HG03159 (cell line): Measurements from ENCODE around the gene KLHL8.
A peak's percentile ranks its signal among the peaks of the same experiment; 100 is the strongest.
"Not testable (repeated sequence)": the region's sequence is repeated elsewhere in the genome, so short reads cannot be mapped to it uniquely, and the experiment has no call there.

ENCODE experiments used
- ATAC-seq: cut with Tn5 transposase; IDR thresholded peaks from one replicate; pipeline ENCODE4 v1.9.1; 2021; ENCODE audit warnings: mild to moderate bottlenecking, moderate library complexity; ENCODE audit not compliant: unreplicated experiment

Gene KLHL8

DNA sequence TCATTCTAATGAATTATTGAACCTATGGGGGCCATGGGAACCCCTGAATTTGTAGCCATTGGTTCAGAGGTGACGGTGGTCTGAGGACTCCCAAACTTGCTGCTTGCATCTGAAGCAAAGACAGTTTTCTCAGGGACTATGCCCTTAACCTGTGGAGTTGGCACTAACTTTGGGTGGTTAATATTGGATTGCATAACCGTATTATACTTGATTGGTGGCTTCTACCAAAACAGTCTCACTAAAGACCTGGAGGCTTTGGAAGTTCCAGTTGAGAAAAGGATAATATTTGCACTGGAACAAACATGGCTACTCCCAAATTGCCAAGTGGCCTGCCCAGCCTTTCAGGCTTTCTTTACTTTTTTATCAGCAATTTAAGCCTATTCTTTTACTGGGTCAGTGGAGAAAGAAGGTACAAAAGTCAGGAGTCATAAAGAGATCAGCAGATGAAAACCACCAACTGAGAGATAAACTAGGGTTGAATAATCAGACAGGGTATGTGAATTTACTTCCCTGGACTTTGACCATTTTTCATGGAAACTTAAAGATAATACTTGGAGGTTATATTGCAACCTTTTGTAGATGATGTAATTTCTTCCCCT lies 7.9 kb upstream of the KLHL8 start:
- no peak for ATAC-seq

DNA sequence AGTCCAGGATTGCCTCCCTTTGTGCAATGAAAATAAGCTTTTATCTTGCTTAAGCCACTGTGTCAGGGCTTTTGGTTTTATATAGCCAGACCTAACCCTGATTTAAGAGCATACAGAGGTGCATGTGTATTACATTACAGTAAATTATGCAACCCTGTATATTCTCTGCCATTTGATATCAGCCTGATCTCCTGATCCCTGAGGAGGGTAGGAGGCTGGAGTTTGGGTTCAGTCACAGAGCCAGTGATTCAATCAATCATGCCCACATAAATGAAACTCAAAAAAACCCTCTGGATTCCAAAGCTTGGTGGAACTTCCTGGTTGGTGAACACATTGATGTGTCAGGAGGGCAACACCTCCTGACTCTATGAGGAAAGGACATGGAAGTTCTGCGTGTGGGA lies 7.3 kb upstream of the KLHL8 start:
- ATAC-seq = no peak

DNA sequence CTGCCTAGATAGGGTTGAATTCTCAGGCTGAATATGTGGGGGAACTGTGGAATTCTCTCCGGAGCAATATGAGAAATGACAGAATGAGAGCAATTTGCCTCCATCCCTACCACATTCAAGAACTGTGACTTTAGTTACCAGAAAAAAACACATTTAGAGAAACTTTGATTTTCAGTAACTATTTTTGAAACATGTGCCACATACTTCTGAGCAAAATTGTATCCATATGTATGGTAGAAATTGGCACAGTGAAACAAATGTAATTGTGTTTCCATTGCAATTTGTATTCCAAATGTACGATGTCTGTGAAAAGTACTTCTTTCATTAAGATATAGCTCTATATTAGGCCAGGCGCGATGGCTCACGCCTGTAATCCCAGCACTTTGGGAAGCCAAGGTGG lies 5.5 kb upstream of the KLHL8 start:
- no peak for ATAC-seq

DNA sequence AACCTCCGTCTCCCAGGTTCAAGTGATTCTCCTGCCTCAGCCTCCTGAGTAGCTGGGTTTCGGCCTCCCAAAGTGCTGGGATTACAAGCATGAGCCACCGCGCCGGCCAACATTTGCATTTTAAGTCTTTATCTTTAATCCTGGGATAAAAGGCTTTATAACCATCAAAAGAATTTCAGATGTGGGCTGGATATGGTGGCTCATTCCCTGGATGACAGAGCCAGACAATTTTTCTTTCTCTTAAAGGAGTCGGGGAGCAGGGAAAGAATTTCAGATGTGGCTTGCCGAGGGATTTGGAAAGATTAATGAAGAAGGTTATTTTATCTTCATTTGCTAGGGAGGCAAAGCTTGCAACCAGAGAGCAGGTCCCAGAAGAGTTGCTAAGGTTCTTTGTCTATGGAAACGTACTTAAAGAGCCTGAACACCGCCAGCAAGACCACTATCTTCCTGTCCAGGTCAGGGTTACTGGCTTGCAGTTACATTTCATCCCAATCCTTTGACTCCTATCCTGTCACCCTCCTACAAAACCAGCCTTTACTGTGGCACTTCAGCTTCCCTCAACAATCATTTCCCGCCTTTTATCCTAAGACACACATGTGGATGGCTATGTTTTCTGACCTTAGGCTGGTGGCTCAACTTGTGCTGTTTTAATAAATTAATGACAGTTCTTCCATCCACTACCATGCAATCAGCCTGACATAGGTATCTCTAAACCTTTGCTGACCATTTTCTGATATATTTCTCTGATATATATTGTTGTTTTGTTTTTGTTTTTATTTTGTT lies 3.9 kb upstream of the KLHL8 start:
- ATAC-seq = no peak

DNA sequence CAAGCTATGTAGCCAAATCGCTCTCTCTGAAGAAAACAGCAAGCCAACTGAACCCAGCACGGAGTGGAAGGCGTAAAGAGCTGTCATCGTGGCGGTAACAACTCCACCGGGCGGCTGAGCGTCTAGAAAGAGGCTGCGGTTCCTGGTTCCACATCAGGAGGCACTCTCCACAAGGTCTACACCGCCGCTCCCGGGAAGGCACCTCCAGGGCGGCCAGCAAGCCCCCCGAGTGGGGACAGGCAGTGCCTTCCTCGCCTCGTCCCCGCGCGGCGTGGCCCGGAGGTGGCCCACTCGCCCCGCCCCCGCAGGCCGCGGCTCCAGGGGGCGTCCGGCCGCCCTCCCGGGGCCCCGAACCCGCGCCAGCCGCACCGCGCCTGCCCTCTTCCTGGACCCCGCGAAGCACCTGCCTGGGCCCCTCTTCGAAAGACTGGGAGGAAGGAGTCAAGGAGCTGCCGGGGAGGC lies 755 bp downstream of the KLHL8 start:
- ATAC-seq = peak; percentile 39

DNA sequence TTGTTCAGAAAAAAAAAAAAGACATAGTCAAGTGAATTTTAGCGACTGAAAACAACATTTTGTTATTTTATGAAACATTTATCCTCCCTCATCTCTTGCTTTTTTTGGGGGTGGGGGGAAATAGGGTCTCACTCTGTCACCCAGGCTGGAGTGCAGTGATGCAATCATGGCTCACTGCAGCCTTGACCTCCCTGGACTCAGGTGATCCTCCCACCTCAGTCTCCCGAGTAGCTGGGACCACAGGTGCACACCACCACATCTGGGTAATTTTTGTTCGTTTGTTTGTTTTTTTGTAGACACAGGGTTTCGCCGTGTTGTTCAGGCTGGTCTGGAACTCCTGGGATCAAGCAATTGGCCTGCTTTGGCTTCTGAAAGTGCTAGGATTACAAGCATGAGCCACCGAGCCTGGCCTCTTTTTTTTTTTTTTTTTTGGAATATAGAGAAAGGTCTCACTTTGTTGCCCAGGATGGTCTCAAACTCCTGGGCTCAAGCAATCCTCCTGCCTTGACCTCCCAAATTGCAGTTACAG lies 3.1 kb downstream of the KLHL8 start:
- ATAC-seq = not testable (repeated sequence)

DNA sequence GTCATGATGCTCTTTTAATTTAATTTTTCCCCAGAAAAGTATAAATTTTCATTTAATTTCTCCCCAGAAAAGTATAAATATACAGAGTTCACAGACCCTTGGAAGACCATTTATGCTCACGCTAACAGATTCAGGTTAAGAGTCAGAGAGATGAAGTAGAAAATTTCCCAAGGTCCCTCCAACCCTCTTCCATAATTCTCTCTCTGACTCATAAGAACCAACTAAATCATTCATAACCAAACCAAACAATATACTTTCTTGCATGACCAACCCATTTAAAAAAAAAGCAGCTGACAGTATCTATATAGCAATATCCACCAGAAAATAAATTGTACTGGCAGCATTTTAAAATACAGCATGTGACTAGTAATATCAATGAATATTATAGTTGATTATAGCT lies 3.9 kb downstream of the KLHL8 start:
- ATAC-seq = no peak

DNA sequence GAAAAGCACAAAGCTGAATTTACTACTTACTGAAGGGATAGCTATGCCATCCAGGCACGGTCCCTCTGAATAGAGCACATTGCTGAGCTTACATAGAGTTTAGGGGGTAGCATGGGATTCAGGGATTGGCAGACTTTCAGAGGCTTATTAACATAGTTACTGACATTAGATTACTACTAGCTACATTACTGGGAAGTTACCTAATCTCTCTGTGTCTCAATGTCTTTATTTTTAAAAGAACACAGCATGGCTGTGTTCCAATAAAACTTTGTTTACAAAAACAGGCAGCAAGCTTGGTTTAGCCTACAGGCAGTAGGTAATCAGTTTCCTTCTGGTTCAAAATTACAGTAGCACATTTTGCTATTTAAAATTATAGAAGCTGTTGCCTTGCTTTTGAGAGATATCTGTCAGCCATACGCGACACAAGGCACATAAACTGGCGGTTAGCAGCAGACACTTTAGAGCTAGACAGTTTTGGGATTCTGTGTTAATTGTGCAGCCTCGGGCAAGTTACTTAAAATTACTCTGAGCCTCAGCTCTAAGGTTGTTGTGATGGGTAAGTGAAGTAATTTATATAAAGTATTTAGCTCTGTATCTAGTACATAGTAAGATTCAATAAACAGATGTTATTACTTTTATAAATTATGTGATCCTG lies 6.9 kb downstream of the KLHL8 start:
- ATAC-seq = no peak

DNA sequence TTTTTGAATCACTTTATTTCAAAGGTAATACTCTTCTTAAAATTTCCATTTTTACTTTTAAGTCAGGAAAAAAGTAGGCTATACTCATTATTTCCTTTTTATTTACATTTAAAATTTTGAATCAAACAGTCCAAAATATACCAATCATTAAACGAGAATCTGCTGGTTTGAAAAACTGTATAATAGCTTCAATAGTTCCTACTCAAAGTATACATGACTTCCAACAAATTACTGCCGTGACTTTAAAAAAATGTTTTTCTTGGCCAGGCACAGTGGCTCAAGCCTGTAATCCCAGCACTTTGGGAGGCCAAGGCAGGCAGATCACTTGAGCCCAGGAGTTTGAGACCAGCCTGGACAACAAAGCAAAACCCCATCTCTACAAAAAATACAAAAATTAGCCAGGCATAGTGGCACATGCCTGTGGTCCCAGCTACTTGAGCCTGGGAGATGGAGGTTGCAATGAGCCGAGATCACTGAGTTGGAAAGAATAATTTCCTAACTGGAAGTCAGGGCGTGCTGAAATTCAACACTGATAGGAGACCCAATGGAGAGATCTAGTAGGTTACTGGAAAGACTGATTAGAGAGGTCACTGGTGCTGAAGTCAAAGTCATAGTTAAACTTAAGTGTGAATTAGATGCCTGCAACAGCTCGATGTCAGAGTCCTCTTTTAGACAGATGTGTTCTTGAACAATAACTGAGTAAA lies 9.0 kb downstream of the KLHL8 start:
- no peak for ATAC-seq

DNA sequence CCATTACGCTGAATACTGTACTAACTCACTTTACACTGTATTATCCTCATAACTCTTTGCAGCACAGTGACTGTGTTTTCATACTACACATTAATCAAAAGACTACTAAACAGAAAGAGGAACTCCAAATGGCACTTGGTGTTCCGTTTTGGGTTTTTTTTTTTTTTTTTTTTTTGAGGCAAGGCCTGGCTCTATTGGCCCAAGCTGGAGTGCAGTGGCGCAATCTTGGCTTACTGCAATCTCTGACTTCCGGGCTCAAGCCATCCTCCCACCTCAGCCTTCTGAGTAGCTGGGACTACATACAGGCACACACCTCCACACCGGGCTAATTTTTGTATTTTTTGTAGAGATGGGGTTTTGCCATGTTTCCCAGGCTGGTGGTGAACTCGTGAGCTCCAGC lies 10.7 kb downstream of the KLHL8 start:
- peak; percentile 96 for ATAC-seq

DNA sequence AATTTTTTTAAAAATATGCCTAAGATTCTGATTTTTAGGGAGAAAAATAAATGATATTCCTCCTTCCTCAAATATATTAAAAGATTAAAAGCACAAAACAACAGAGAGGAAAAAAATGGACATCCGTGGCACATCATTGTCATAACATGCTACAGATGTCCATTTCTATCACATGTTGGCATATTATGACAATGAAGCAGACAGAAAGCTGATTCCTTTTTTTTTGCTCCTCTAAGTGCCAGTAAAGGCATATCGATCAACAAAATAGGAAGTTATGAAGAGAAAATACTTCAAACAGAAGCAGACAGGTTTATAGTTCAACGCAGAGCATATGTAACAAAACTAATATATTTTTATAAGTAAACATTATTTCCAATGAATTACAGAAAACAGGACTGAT lies 11.2 kb downstream of the KLHL8 start:
- peak; percentile 23 for ATAC-seq

DNA sequence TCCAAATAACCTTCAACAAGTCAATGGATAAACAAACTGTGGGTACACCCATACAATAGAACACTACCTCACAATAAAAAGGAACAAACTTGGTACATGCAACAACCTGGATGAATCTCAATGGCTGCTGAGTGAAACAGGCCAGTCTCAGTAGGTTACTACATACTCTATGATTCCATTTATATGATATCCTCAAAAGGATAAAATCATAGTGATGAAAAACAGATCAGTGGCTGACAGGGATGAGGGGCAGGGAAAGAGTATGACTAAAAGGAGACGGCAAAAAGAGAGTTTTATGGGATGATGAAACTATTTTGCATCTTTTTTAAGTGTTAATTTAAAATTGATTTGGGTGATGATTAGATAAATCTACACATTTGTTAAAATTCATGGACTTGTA lies 15.9 kb downstream of the KLHL8 start:
- no peak for ATAC-seq

DNA sequence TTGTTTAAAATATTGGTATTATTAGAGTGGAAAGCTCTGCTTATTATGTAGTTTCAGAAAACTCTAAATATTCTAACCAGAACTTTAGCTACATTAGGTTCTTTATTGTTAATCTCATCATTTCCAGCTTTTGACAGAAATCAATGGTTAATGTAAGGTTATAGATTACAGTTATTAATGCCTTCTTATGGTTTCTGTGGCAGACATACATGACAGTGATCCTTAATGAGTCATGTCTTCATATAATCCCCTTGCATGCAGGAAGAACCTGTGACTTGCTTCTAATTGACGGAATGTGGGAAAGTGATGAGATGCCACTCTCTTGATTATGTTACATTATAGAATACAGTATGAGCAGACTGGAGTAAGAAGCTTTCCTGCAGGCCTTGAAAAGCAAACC lies 23.5 kb downstream of the KLHL8 start:
- ATAC-seq = no peak

DNA sequence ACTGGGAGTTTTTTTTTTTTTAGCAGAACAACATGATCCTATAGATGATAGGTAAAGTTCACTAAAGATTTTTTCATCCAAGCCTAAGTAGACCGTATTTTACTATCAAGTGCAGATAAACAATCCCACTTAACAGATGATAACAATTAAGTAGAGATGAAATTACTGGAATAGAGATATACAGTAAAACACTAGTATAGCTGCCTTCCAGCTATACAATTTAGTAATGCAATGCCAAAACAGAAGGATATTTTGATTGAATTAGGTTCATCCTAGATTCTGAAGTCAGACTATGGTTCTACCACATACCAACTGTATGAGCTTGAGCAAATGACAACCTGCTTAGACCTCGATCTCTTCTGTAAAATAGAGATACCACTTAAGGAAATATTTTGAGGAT lies 24.3 kb downstream of the KLHL8 start:
- ATAC-seq = no peak

DNA sequence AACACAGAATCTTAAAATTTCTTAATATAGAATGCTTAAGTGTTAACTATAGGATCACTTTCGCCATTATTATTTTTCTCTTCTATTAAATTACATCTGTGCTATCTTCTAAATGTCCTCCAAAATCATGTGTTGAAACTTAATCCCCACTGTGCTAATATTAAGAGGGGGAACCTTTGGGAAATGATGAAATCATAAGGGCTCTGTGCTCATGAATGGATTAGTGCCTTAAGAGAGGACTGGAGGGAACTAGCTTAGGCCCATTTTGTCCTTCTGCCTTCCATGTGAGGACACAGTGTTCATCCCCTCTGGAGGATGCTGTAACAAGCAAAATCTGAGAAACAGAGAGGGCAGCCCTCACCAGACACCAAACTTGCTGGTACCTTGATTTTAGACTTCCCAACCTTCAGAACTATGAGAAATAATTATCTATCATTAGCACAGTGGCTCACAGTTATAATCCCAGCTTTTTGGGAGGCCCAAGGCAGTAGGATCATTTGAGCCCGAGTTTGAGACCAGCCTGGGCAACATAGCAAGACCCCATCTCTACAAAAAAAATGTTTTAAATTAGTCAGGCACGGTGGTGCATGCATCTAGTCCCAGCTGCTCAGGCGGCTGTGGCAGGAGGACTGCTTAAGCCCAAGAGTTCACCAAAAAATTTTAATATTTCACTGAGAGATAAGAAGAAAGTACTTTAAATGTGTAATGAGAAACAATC lies 26.3 kb downstream of the KLHL8 start:
- no peak for ATAC-seq

DNA sequence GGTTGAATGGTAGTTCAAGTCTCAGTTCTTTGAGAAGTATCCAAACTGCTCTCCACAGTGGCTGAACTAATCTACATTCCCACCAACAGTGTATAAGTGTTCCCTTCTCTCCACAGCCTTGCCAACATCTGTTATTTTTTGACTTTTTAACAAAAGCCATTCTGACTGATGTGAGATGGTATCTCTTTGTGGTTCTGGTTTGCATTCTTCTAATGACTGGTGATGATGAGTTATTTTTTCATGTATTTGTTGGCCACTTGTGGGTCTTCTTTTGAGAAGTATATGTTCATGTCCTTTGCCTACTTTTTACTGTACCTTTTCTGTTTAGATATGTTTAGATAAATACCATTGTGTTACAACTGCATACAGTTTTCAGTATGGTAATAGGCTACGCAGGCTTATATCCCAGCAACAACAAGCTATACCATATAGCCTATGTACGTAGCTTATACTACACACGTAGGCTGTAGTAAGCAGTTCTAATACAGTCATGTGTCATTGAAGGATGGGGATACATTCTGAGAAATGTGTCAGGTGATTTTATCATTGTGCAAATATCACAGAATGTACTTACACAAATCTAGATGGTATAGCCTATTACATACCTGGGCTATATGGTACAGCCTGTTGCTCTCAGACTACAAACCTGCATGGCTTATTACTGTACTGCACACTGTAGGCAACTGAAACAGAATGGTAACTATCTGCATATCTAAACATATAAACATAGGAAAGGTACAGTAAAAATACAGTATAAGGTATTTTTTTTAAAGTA lies 28.1 kb downstream of the KLHL8 start:
- no peak for ATAC-seq

DNA sequence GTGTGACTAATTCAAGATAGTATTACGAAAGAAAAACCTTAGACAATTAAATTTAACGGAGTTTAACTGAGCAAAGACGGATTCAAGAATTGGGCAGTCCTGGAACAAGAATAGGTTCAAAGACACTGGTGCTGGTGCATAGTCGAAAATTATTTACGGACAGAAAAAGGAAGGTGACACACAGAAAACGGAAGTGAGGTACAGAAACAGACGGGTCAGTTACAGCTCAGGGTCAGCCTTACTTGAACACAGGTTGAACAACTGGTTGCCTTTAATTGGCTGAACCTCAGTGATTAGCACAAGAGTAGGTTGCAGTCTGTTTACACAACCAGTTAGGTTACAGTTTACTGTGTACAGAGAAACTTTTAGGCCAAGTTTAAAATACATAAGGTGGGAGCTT lies 31.5 kb downstream of the KLHL8 start:
- no peak for ATAC-seq

DNA sequence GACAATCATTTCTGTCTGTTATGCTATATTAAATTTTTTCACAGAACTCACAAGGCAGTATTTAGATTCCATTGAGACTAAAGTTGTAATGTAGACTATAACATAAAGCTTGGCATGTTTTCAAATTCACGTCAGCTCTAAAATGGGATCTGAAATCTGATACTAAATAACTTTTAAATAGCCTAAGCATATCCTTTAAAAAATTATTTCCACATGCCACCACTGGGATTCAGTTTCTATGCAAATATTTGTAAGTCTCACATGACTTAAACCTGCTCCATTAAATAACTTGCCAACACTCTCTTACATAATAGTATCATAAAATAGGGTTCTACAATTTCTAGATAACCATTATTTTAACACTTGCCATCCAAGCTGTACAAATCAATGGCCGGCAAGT lies 32.4 kb downstream of the KLHL8 start:
- no peak for ATAC-seq

DNA sequence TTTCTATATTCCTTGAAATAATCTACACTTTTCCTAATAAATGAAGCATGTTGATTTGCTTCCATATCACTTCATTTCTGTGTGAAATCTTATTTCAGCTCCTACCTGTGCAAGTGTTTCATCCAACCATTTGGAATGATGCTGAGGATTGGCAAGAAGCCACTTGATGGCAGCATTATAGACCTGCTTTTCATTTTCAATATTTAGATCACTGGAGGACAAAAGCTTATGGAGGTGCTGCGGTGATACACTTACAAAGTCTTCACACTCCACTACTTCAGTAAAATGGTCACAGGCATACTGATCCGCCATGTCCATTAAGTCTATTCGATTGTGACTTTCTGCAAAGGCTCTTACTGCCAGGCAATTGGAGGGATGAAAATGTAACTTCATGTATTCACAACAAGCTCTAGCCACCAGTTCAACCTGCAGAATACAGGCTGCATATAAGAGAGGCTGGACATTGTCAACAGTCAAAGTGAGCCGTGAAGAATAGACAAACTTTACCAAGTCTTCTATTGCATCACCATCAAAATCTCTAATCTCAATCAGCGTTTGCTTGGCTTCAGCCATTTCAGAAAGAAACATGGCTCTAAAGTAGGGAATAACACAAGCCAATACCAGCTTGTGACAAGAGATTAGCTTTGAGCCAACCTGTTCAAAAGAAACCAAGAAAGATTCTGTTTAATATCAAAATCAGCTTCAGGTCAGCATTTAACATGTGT lies 35.1 kb downstream of the KLHL8 start:
- ATAC-seq = no peak
